ENCODE measurements around the gene FNBP1L.
"Not testable (repeated sequence)": the region's sequence is repeated elsewhere in the genome, so short reads cannot be mapped to it uniquely, and the experiment has no call there.

FNBP1L gene

DNA sequence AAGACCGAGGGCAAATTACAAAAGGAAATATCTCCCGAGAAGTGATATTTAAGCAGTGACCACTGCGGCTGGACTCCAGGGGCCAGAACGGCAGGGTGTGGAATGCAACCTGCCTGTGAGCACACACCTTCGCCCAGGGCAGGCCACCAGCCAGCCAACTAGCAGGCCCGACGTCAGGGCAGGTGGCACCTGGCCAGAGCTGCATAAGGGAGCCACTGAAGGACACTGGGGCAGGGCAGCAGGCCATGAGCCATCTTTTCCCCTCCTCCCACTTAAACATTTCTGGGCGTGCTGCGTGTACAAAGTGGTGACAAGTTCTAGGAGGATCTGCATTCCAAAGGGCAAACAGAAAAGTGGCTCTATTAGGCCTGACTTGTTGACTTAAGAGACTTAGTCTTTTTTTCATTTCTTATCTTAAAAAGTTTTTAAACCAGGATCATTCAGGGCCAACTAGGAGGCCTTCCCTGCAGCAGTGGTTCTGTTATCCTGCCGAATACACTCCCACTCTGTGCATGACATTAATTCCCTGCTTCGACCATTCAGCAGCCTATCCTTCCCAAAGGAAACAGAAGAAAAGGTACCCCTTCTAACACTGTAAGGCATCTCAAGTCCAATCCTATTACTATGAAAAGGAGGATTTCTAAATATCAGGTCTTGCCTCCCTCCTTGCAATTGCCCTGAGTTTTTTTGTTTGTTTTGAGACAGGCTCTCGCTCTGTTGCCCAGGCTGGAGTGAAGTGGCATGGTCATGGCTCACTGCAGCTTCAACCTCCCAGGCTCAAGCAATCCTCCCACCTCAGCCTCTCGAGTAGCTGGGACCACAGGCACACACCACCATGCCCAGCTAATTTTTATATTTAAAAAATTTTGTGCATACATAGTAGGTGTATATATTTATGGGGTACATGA lies 137.4 kb downstream of the FNBP1L start:
- in situ Hi-C loops (cut with MboI; ENCODE audit: low sequenced_read_pairs) = no loop called here

DNA sequence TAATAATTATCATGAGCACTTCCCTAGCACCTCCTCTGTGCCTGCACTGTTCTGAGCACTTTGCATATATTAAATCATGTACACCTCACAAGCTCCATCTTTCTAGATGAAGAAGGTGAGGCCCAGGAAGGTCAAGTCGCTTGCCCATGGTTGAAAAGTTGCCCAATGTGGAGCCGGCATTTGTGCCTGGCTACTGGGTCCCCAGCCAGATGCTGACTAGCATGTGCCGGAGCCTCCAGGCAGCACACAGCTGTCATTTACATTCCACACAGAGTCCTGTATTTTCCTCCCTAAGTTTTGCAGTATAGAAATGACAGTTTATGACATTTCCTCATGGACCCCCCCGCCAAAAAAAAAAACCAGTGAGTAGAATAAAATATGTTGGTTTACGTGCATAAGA lies 139.4 kb downstream of the FNBP1L start:
- in situ Hi-C loops (cut with MboI; ENCODE audit: low sequenced_read_pairs) = no loop called here

DNA sequence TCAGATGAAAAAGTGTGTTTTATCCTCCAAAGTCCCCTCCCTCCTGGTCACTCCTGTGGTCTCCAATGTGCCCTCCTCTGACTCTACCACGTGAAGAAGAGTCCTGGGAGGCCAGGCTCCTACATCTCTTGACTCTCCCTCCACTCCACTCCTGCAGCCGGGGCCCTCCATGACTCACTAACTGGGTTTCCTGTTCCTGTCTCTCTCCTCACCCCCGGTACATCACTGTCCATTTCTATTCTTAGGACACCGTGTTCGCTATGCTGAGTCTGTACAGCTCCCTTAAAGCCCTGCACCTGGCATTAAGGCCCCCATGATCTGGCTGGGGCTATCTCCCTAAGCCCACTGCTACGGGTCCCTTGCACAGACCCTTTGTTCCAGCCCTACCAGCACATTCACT lies 140.3 kb downstream of the FNBP1L start:
- in situ Hi-C loops (cut with MboI; ENCODE audit: low sequenced_read_pairs) = no loop called here

DNA sequence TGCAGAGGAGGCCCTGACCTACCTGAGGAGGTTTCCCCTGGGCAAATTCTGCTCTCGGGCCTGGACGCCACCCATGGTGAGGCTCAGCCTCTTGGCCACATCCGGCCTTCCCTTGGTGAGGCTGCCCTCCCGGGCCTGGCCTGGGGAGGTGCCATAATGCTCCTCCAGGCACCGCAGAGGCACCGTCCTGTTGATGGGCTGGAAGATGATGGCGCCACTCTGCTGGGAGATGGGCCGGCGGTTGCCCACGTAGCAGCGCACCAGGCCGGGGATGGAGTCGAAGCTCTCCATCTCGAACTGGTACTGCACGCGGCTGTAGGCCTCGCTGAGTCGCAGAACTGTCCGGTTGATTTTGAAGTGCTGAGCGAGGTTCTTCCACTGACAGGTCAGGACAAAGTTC lies 141.0 kb downstream of the FNBP1L start:
- in situ Hi-C loops (cut with MboI; ENCODE audit: low sequenced_read_pairs) = no loop called here

DNA sequence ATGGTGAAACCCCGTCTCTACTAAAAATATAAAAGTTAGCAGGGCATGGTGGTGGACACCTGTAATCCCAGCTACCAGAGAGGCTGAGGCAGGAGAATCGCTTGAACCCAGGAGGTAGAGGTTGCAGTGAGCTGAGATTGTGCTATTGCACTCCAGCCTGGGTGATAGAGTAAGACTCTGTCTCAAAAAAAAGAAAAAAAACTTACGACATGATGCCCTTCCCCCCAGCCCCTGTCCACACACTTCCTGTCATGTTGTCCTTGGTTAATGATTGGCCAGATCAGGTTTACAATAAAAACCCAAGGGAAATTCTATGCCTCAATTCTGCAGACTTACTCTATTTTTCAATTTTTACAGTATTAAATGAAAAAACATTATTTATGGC lies 143.4 kb downstream of the FNBP1L start:
- in situ Hi-C loops (cut with MboI; ENCODE audit: low sequenced_read_pairs) = not testable (repeated sequence)

DNA sequence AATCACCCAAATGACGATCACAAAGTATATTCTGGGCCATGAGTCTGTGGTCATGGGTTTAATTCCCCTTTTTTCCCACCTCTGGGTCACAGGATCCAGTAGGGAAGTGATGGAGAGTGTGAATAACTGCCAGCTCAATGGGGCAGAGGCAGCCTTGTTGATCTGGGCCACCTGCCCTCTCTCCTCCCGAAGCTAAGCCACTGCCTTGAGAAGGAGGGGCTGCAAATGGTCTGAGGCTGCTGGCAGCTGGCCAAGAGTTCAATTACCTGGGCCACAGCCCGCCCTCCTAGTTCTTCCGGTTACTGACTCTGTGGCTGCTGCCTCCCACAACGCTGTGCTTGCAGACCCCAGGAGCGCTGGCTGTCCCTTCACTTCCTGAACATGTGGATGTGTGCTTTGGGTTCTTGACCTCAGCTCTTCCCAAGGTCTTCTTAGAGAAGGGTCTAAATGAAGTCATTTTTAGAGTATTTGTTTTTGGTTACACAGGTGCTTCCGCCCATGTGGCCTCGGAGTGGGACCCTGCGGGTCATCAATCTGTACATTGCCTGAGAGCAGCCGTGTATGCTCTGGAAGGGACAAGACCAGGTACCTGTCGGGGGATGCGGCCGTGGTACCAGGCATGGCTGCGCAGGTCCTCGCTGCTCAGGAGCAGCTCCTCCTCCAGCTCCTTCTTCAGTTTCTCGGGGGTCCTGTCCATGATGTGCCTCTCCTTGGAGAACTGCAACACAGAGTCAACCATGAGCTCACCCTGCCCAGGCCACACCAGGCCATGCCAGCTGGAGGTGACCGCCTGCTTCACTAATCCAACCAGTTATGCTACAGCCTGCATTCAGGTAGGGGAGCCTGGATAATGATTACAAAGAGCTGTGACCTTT lies 144.0 kb downstream of the FNBP1L start:
- in situ Hi-C loops (cut with MboI; ENCODE audit: low sequenced_read_pairs) = no loop called here

DNA sequence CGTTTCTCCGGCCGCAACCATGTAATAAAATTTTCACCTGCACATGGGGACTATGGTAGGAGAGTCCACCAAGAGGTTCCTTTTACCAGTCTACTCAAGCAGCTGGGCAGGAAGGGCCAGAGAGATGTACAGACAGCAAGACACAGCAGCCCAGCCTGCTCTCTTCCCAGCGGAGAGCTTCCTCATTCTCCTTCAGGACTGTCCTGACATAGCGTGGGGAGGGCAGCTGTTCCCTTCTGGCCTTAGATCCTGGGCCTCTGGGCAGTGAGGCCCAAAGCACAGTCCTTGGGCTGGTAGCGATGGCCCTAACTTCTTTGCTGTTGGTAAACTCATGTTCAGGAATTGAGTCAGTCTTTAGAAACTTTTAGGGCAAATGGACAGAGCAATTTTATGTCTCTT lies 144.6 kb downstream of the FNBP1L start:
- in situ Hi-C loops (cut with MboI; ENCODE audit: low sequenced_read_pairs) = no loop called here

DNA sequence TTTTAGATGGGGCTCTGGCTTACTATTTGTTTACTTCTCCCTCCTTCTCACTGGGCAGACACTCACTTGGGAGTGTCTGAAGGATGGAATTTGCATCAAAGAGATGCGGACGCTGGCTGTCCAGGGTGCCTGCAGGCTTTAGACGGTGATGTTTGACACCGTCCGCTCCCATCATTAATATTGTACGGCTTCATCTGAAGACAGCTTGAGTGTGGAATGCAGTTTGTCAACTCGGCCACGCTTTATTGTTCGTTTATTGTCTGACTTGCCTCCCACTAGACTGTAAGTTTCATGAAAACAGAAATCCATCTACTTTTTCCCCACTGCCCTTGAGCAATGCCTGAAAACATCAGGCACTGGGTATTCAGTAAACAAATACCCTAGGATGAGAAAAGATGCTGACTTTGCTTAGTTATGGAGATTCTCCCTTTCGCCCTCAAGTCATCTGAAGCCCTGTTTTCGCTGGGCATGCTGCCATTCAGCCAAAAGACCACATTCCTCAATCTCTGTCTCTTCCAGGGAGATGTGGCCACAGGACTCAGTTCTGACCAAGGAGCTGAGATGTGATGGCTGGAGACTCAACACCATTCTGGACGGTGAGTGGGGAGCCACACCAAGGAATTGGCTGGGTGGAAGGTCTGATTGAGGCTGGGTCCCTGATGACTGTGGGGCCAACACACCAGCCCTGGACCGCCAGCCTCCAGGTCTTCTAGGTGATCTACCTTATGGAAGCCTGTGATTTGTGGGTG lies 146.1 kb downstream of the FNBP1L start:
- in situ Hi-C loops (cut with MboI; ENCODE audit: low sequenced_read_pairs) = no loop called here

DNA sequence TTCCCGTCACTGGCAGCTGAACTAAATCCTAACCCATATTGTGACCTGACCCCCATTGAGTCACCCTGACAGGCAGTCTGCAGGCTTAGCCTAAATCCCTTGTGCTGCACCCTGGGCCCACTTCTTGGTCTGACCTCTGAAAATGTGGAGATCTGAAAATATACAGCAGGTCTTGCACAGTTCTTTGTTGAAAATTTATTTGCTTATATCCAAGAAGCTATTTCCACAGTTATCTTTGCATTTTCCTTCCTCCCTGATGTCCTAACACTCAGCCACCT lies 146.6 kb downstream of the FNBP1L start:
- in situ Hi-C loops (cut with MboI; ENCODE audit: low sequenced_read_pairs) = no loop called here

DNA sequence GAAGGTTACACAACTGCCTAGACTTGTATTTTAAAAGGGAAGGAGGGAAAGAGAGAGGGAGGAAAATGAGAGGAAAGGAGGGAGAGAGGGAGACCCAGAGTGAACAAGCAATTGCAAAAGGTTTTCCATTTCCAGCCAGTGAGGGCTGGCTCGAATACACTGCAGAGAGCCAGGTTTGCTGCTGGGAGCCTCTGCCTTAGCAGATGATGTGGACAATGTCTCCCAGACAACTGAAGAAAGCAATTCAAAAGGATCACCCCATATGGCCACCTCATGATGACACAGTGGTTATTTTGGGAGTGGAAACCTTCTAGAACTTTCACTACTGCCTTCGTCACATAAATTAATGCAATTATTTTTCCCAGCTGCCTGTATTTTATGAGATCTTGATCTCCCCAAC lies 147.3 kb downstream of the FNBP1L start:
- in situ Hi-C loops (cut with MboI; ENCODE audit: low sequenced_read_pairs) = no loop called here

DNA sequence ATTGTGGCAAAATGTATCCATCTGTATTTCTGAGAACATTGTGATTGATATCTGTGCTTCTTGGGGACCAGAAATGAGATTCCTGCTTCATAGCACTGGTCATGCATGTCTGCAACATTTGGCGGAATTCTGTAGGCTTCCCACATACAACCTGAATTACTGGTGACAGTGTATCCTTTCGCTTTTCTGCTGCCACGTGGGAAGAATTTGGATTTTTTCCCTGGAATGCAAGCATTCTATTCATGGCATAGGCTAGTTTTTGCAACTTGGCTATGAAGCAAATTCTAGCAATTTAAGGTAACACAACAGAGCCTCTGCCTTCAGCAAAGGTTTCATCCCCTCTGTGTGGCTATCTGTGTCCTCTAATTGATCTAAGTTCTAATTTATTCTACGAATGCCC lies 147.8 kb downstream of the FNBP1L start:
- in situ Hi-C loops (cut with MboI; ENCODE audit: low sequenced_read_pairs) = no loop called here

DNA sequence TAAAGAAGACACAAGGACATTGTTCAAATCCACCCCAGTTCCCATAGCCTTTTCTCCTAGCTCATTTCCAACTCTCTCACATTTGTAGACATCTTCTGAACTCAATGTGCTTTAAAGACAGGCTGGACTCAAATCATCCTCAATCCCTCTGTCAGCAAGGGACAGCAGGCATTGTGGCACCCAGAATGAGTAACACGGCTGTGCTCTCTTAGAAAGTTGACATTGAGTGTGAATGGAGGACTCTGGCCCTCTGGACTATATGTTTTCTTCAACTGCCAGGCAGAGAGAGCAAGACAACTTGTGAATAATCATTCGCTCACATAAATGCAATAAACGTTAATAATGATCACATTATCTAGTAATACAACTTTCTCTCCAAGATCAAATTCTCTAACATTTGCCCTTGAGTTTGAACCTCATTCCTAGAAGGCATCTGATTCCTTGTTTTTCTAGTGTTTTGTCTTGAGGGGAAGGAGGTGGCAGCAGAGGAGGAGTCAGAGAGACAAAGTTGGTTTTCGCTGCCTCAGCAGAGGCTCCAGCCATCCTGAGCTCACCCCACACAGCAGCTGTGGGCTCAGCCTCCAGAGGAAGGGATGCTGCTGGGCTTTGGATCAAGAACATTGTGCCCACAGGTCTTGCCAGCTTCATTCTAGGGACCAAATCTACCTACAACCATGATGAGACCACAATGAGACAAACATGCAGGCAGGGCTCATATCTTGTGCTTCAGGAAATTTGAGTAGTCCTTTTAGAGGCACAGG lies 148.6 kb downstream of the FNBP1L start:
- in situ Hi-C loops (cut with MboI; ENCODE audit: low sequenced_read_pairs) = no loop called here

DNA sequence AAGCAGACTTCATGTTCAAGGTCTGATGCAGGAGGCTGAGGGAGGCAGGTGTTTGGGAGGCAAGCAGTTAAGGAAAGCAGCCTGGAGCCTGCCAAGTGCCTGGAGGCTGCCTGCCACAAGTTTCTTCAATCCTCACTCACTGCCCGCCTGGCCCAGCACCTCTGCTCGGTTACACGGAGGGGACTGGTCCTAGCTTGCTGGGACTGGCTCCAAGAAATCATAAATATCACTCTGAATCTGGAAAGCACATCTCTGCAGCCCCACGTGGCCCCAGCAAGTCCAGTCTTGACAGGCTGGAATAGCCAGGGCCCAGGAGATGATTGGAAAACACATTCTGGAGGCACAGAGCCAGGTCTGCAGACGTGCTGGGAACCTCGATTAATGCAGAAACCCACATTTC lies 149.8 kb downstream of the FNBP1L start:
- in situ Hi-C loops (cut with MboI; ENCODE audit: low sequenced_read_pairs) = no loop called here

DNA sequence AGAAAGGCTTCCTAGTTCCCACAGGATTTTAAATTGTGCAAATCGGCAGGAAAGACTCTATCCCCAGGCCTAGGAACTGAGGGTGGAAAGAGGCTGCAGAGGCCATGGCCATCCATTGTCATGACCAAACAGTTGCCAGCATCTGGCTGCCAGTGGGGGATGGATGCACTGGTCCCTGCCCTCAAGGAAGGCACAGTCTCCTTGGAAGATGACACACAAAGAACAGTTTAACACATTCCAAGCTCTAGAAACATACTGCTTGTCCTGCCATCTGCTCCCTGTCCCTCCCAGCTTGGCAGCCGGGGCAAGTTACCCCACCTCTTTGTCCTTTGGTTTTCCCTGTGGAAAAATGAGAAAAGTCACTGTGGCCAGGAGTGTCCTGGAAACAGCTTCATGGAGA lies 150.5 kb downstream of the FNBP1L start:
- in situ Hi-C loops (cut with MboI; ENCODE audit: low sequenced_read_pairs) = no loop called here

DNA sequence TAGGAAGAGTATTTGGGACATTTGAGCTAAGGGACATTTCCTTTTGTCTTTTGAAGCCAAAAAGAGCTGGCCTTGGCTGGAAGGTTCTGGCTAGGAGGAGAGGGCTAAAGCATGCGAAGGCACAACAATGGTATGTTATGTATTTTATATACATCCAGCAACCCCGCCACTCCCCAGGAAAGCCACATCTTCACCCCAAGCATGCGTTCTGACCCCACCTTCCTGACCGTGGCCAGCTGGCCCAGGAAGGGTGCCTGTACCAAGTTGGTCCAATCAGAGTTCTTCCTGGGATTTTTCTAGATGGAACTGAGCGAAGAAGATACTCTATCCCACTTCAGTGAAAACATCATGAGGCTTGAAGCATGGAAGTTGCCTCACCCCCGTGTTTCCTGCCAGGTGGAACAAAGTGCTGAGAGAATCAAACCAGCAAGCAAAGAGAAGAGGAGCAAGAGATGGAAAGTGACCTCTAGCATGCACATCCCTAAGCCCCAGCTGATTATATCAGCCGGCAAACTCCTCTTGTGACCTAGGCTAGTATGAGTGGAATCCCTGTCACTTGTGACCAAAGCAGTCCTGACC lies 151.0 kb downstream of the FNBP1L start:
- in situ Hi-C loops (cut with MboI; ENCODE audit: low sequenced_read_pairs) = no loop called here

DNA sequence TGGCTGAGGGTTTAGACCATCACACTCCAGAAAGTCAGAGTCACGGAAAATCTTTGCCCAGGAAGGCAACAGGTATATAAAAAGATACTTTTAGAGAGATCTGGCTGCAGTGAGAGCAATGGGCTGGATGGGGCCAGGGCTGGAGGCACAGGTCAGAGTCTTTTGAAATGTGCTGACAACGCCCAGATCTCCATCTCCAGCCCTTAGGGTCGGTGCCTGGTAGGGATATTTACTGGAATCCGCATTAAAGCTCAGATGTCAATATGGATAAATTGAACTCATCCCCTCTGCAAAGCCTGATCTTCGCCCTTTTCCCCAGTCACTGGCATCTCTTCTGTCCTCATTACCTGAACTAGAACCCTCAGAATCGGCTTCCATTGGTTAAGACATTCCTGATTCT lies 151.6 kb downstream of the FNBP1L start:
- in situ Hi-C loops (cut with MboI; ENCODE audit: low sequenced_read_pairs) = no loop called here

DNA sequence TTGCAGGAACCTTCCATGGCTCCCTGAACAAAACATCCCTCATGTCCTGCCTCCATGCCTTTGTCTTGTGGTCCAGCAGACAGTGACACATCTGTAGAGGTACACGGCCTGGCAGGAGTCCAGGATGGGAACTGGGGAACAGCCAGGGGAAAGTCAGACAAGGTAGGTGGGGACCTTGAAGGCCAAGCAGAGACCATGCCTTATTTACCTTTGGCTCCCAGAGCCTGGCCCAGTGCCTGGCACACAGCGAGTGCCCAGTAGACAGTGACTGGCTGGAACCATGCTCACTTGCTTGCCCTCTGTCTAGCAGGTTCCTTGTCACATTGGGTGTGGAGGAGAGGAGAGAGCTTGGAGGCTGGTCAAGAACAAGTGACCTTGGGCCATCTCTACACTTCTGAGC lies 152.7 kb downstream of the FNBP1L start:
- in situ Hi-C loops (cut with MboI; ENCODE audit: low sequenced_read_pairs) = no loop called here

DNA sequence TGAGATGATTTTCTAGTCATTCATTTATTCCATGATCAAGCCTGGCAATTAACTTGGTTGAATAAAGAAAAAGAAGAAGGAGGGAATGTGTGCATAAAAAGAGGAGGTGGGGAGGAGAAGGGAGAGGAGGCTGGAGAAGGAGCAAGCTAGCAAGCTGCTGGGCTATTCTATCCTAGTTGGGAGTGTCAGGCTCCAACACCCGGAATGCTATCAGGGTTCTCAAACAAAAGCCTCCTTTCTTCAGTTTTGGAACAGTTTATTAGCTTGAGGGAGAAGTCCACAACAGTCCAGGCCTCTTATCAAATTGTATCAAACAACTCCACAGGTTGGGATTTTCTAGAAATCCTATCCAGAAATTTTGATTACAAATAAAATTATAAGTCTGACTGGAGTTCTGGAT lies 153.8 kb downstream of the FNBP1L start:
- in situ Hi-C loops (cut with MboI; ENCODE audit: low sequenced_read_pairs) = no loop called here

DNA sequence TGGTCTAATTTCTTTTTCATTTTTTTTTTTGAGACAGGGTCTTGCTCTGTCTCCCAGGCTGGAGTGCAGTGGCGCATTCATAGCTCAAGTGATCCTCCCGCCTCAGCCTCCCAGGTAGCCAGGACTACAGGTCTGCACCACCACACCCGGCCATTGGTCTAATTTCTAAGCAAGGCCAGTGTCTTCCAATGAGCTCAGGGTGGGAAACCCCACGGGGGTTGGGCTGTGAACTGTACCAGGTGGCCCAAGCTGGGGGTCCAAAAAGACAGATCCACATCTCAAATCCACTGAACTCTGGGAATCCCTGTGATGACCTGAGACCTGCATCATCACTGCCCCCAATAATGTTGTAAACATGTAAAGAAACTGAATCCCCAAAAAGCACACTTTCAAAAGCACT lies 154.2 kb downstream of the FNBP1L start:
- in situ Hi-C loops (cut with MboI; ENCODE audit: low sequenced_read_pairs) = no loop called here

DNA sequence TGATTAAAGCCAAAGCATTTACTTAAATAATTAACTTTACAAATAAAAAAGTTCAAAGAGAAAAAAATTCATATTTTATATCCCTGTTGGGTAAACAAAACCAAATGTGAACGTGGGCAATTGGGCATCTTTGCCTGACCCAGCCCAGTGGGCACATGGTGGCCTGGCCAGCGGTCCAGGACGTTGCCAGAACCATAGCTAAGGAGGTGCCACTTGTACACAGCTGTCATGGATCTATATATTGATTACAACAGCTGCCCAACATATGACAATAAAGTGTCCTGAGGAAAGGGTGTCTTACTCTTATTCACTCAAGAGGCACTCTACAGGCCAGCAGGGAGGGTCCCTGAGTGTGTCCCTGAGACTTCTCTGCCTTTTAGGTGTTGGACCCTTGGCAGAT lies 155.2 kb downstream of the FNBP1L start:
- in situ Hi-C loops (cut with MboI; ENCODE audit: low sequenced_read_pairs) = no loop called here

DNA sequence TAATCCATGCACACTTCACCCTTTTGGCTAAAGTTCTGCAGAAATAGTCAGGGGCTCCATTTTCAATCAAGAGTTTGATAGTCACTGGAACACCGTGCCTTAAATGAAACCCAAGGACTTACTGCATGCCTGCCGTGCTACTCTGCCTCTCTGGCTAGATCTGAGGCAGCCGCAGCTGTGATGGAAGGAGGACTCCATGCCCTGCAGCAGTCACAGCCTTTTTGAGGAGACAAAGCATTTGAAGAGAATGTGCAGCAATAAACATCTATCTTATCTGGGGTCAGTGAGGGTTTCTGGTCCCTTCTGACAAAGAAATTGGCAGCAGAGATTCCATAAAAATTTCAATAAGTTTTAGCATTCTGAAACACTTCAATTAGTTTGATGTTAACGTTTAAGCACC lies 155.7 kb downstream of the FNBP1L start:
- in situ Hi-C loops (cut with MboI; ENCODE audit: low sequenced_read_pairs) = no loop called here
